B cell (primary cell): ENCODE measurements around the gene SMC3. TPM values are rescaled to one million over a fixed set of nuclear protein-coding genes. Genes with fewer than 3 reads are reported as not detected.

ENCODE experiments used
- ATAC-seq: fragments of 200-7000 bp; cut with Tn5 transposase; one replicate; pipeline ENCODE4 v1.10.0; 2021; ENCODE audit warnings: low read depth, mild to moderate bottlenecking, moderate number of reproducible peaks, moderate library complexity
- CTCF ChIA-PET: fragments of 350-600 bp; sonication (Branson Sonifier 250); formaldehyde crosslinking; loops from one replicate; lab custom pipeline; 2021; ENCODE audit warnings: antibody characterized with exemption, inconsistent platforms; lab: Charles Lee
- POLR2A ChIA-PET: fragments of 350-600 bp; sonication (Branson Sonifier 250); formaldehyde crosslinking; loops from one replicate; lab custom pipeline; 2021; ENCODE audit warnings: antibody characterized with exemption; lab: Charles Lee
- DNase-seq: peaks from one replicate; pipeline ENCODE4 v3.0.0; 2013
- H2AFZ ChIP-seq: 2 replicates; pipeline ENCODE4 v1.6.1; 2012; ENCODE audit warnings: mild to moderate bottlenecking, low read depth, low read length; ENCODE audit not compliant: insufficient read depth, poor library complexity, severe bottlenecking
- H3K27ac ChIP-seq, 2 donors: 1 replicate in 1 of 2; 2 replicates in 1 of 2; pipeline ENCODE4 v1.5.1; 2012 to 2013; ENCODE audit warnings: low read length in 2 of 2, mild to moderate bottlenecking in 2 of 2, moderate library complexity in 1 of 2
- H3K27me3 ChIP-seq, 4 experiments: fragments of 200-600 bp in 1 of 4; sonication (generic) in 1 of 4; replicated peaks in 1 of 4; 1 replicate in 2 of 4; 2 replicates in 2 of 4; pipeline versions ENCODE4 v1.6.1 to v1.7.0; 2013 to 2016; ENCODE audit warnings: low read length in 3 of 4, mild to moderate bottlenecking in 2 of 4, mixed read lengths in 1 of 4, moderate library complexity in 1 of 4; ENCODE audit not compliant: insufficient read depth in 4 of 4, control insufficient read depth in 3 of 4; ENCODE audit errors: control extremely low read depth in 1 of 4
- H3K36me3 ChIP-seq, 2 experiments: replicated peaks in 1 of 2; 1 replicate in 1 of 2; 2 replicates in 1 of 2; pipeline versions ENCODE4 v1.6.1 to v1.7.1; 2013; ENCODE audit warnings: low read length in 1 of 2; ENCODE audit not compliant: insufficient read depth in 2 of 2, control insufficient read depth in 1 of 2; ENCODE audit errors: control extremely low read depth in 1 of 2, extremely low read depth in 1 of 2
- H3K4me1 ChIP-seq, 2 donors: fragments of 200-600 bp in 1 of 2; sonication (generic) in 1 of 2; 1 replicate in 1 of 2; 2 replicates in 1 of 2; pipeline versions ENCODE4 v1.5.1 to v1.6.1; 2013 to 2017; ENCODE audit warnings: low read length in 2 of 2; ENCODE audit not compliant: control insufficient read depth in 2 of 2, insufficient read depth in 2 of 2
- H3K4me2 ChIP-seq: replicated peaks from 2 replicates; pipeline ENCODE3; 2012; ENCODE audit warnings: mild to moderate bottlenecking, low read depth, low read length; ENCODE audit not compliant: poor library complexity, severe bottlenecking
- H3K4me3 ChIP-seq, 5 experiments: fragments of 200-600 bp in 1 of 5; sonication (generic) in 1 of 5; 1 replicate in 3 of 5; 2 replicates in 2 of 5; pipeline versions ENCODE4 v1.5.1 to v1.7.0; 2011 to 2016; ENCODE audit warnings: low read length in 4 of 5, mild to moderate bottlenecking in 4 of 5, low read depth in 2 of 5, control low read depth in 1 of 5, moderate library complexity in 1 of 5; ENCODE audit not compliant: insufficient read depth in 1 of 5; ENCODE audit errors: control extremely low read depth in 1 of 5, extremely low read depth in 1 of 5
- H3K79me2 ChIP-seq: fragments of 200-600 bp; sonication (generic); one replicate; pipeline ENCODE4 v1.6.0; 2016; ENCODE audit warnings: low read length; ENCODE audit not compliant: control insufficient read depth, insufficient read depth
- H3K9ac ChIP-seq: fragments of 200-600 bp; sonication (generic); 2 replicates; pipeline ENCODE4 v1.6.1; 2017; ENCODE audit warnings: mild to moderate bottlenecking, low read length, moderate library complexity
- H3K9me3 ChIP-seq, 3 donors: one replicate each; pipeline versions ENCODE4 v1.6.1 to v1.7.1; 2013; ENCODE audit warnings: low read length in 2 of 3; ENCODE audit not compliant: control insufficient read depth in 2 of 3, insufficient read depth in 1 of 3; ENCODE audit errors: control extremely low read depth in 1 of 3
- H4K20me1 ChIP-seq: 2 replicates; pipeline ENCODE4 v1.6.0; 2012; ENCODE audit warnings: mild to moderate bottlenecking, low read length; ENCODE audit not compliant: insufficient read depth, control insufficient read depth, poor library complexity, severe bottlenecking
- H3K27ac Mint-ChIP-seq: one replicate; pipeline ENCODE4 v1.8.0; 2021; ENCODE audit warnings: mixed read lengths
- H3K27me3 Mint-ChIP-seq: one replicate; pipeline ENCODE4 v1.8.0; 2021; ENCODE audit warnings: mixed read lengths
- H3K4me1 Mint-ChIP-seq: one replicate; pipeline ENCODE4 v1.8.0; 2021; ENCODE audit warnings: mixed read lengths
- H3K4me3 Mint-ChIP-seq: one replicate; pipeline ENCODE4 v1.8.0; 2021; ENCODE audit warnings: mixed read lengths
- H3K9me3 Mint-ChIP-seq: one replicate; pipeline ENCODE4 v1.8.0; 2022; ENCODE audit warnings: mixed read lengths; ENCODE audit not compliant: insufficient read depth
- CTCF ChIP-seq: fragments of 200-600 bp; IDR thresholded peaks from one replicate; pipeline ENCODE4 v1.8.0; 2022; ENCODE audit warnings: antibody characterized with exemption, mild to moderate bottlenecking
- EZH2 ChIP-seq: IDR thresholded peaks from 2 replicates; pipeline ENCODE4 v1.6.1; 2012; ENCODE audit warnings: borderline replicate concordance, low read depth, mild to moderate bottlenecking, moderate library complexity, low read length; ENCODE audit not compliant: insufficient read depth, poor library complexity, severe bottlenecking
- WGBS: methylation state at CpG from one replicate; pipeline ENCODE4 v1.1.5; 2013; ENCODE audit warnings: missing lambda C conversion rate; ENCODE audit not compliant: insufficient coverage; 5-methylcytosine and 5-hydroxymethylcytosine counted together
- intact Hi-C: fragments of 100-400 bp; cut with micrococcal nuclease; formaldehyde crosslinking; loops from one replicate; pipeline ENCODE4 v1.10.0; 2022
- polyA plus RNA-seq: library from polyadenylated mRNA; depleted of rRNA; stranded (reverse); fragments of >200 nt; gene quantifications from 2 replicates; pipeline ENCODE4 v1.2.3, GENCODE V29; 2012
- total RNA-seq, 2 donors: library from RNA; stranded (reverse); fragments of 120-200 nt in 1 of 2; gene quantifications; 1 replicate in 1 of 2; 2 replicates in 1 of 2; pipeline versions ENCODE4 v1.2.3 to v1.2.4, GENCODE V29; 2013 to 2022

Gene SMC3
- total and polyA plus RNA-seq, 2 donors (not counting 1 experiment from before 2014, with no cell fraction given): 6.1 to 45.8 TPM

- Histone ChIP-seq H3K27me3 (peaks cover 0 to 9% (median 4%) of the 10 kb centered on the region in 4 experiments), H3K36me3 (no peaks in the 10 kb centered on the region), H4K20me1 (no peaks in the 10 kb centered on the region), H3K9ac (no peak overlapping the region), H3K4me3 (no peak overlapping the region), H3K4me1 (no peaks in the 10 kb centered on the region), H3K27ac (no peak overlapping the region), H3K79me2 (no peaks in the 10 kb centered on the region), H3K9me3 (no peaks in the 10 kb centered on the region), H3K4me2 (no peak overlapping the region), H2AFZ (no peak overlapping the region)
- 80% methylated on average over 1 of the region's 5 CpGs for WGBS
- DNase-seq (no peak), ATAC-seq (no peak)
- Mint-ChIP-seq H3K9me3 (no peaks in the 10 kb centered on the region), H3K27me3 (peaks cover 30% of the 10 kb centered on the region), H3K4me3 (no peak overlapping the region), H3K4me1 (peaks cover 4% of the 10 kb centered on the region), H3K27ac (no peak overlapping the region)
- ChIA-PET POLR2A (interaction anchor here (1.1 kb wide), 1 partner anchor 241 kb away, joined by 5 read pairs; no protein-coding TSS in a partner anchor), CTCF (interaction anchor here (0.5 to 9.3 kb wide), 17 partner anchors 11 to 247 kb away, joined by 3 to 164 read pairs (median 6); partner anchors contain the start of gene SMNDC1)
- TF ChIP-seq CTCF: no peak
- TF ChIP-seq EZH2: no peak
- intact Hi-C loops: no loop called here
Observed at GRCh38 chr10:110548002-110548401, 19.5 kb upstream of the SMC3 start.

DNA sequence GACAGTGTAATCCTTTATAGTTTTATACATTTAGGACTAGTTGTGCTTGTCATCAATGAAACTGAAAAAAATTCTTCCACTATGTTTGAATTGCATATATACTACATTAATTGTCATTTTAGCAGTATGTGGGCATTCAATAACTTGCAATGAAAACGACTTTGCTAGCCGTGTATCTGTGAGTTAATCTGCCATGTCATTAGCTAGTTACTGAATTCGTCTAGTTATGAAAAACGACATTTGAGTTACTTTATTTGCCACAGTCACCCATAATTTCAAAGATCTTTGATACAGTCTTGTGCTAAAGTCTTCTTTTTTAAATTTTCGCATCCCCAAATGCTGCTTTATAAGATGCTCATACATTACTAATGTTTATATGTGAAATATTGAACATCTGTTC, 18.3 kb upstream of the SMC3 start:
- ATAC-seq: no peak
- H2AFZ ChIP-seq: no peak overlapping the region
- no peak overlapping the region for H3K4me3 ChIP-seq
- H3K9ac ChIP-seq: no peak overlapping the region
- H3K27ac ChIP-seq: no peak overlapping the region
- no peaks in the 10 kb centered on the region for H3K9me3 ChIP-seq
- peaks cover 30% of the 10 kb centered on the region for H3K27me3 Mint-ChIP-seq
- no peaks in the 10 kb centered on the region for H3K9me3 Mint-ChIP-seq
- H4K20me1 ChIP-seq: no peaks in the 10 kb centered on the region
- no peaks in the 10 kb centered on the region for H3K79me2 ChIP-seq
- H3K36me3 ChIP-seq: no peaks in the 10 kb centered on the region
- DNase-seq: no peak
- H3K27ac Mint-ChIP-seq: no peak overlapping the region
- no peak for TF ChIP-seq CTCF
- TF ChIP-seq EZH2: no peak
- CTCF ChIA-PET: interaction anchor here (0.5 to 9.3 kb wide), 18 partner anchors 9 to 254 kb away, joined by 3 to 164 read pairs (median 4); partner anchors contain the start of genes DUSP5, SMC3 and SMNDC1
- POLR2A ChIA-PET: interaction anchor here (0.7 kb wide), 1 partner anchor 195 kb away, joined by 17 read pairs; no protein-coding TSS in a partner anchor
- peaks cover 4% of the 10 kb centered on the region for H3K4me1 Mint-ChIP-seq
- WGBS: no CpG with 5 or more reads among the region's 5 CpGs
- intact Hi-C loops: no loop called here
- no peaks in the 10 kb centered on the region for H3K4me1 ChIP-seq
- no peak overlapping the region for H3K4me3 Mint-ChIP-seq
- H3K27me3 ChIP-seq: peaks cover 0 to 9% (median 7%) of the 10 kb centered on the region in 4 experiments
- H3K4me2 ChIP-seq: no peak overlapping the region
